Measurements from ENCODE around the gene KDM5B.

GRCh38 chr1:202812176-202813026 lies 4.2 kb upstream of the KDM5B start:
- TF ChIP-seq CTCF (IDR thresholded peaks at IDR 0.05; ENCODE audit: poor library complexity) (no peak), EZH2 (IDR thresholded peaks at IDR 0.05; ENCODE audit: borderline replicate concordance) (no peak), EZH2phosphoT487 (IDR thresholded peaks at IDR 0.05; ENCODE audit: low read depth, severe bottlenecking, unreplicated experiment) (no peak)

Measured in hepatocyte (in vitro differentiated cells).